Peyer's patch (tissue), 4 donors: Measurements from ENCODE around the gene BRAT1.

Experiments used
- CTCF ChIP-seq, 6 experiments: fragments of 450-650 bp in 4 of 6; fragments of 200-600 bp in 2 of 6; sonication (generic) in 1 of 6; IDR thresholded peaks; one replicate each; pipeline ENCODE4 v1.5.1; 2017 to 2019; ENCODE audit warnings: antibody characterized with exemption in 6 of 6, mild to moderate bottlenecking in 3 of 6, moderate library complexity in 1 of 6
- POLR2A ChIP-seq, 2 donors: fragments of 450-650 bp; IDR thresholded peaks; one replicate each; pipeline ENCODE4 v1.5.1; 2017; ENCODE audit warnings: antibody characterized with exemption in 2 of 2, mild to moderate bottlenecking in 2 of 2, moderate library complexity in 2 of 2

GRCh38 chr7:2558629-2559282 is 3.4 kb upstream of the BRAT1 start, which contains the start of gene IQCE:
- TF ChIP-seq CTCF (IDR thresholded peaks at IDR 0.05) (peak in 2 of 6 experiments; percentile 2 to 20), POLR2A (IDR thresholded peaks at IDR 0.05) (peak; percentile 8 to 18)
